ENCODE data around the gene CSF1. TPM values are rescaled to one million over a fixed set of nuclear protein-coding genes. Genes with fewer than 3 reads are reported as not detected.

The CSF1 gene
- total RNA-seq, 2 experiments from 2014 or later: 44.8 to 46.6 TPM

Other genes with a start within 250 kb of the CSF1 start
- 1 to 10 TPM; 3.1 to 4.1 TPM for gene GSTM2, start 242.8 kb upstream of the CSF1 start, total RNA-seq
- not detected for gene GSTM1, start 223.0 kb upstream of the CSF1 start, total RNA-seq
- gene GSTM5, start 198.6 kb upstream of the CSF1 start, total RNA-seq: not detected
- gene GSTM3, start 169.8 kb upstream of the CSF1 start, total RNA-seq: 10 to 100 TPM in 1 of 2 experiments, 1 to 10 TPM in 1; 8.6 to 11.8 TPM
- not detected for gene EPS8L3, start 146.9 kb upstream of the CSF1 start, total RNA-seq
- 10 to 100 TPM; 63.0 to 67.1 TPM for gene AHCYL1, start 73.9 kb downstream of the CSF1 start, total RNA-seq
- gene STRIP1, start 123.8 kb downstream of the CSF1 start, total RNA-seq: 10 to 100 TPM; 32.3 to 32.7 TPM
- not detected for gene ALX3, start 159.8 kb downstream of the CSF1 start, total RNA-seq
- gene UBL4B, start 201.6 kb downstream of the CSF1 start, total RNA-seq: not detected
- gene SLC6A17, start 239.6 kb downstream of the CSF1 start, total RNA-seq: under 1 TPM; 0.10 to 0.13 TPM

Data from activated CD8-positive, alpha-beta memory T cell treated with anti-CD3 and anti-CD28 coated beads for 36 hours (primary cell).